Measurements from ENCODE around the gene ROBO1. TPM values are rescaled to one million over a fixed set of nuclear protein-coding genes. Genes with fewer than 3 reads are reported as not detected.
A peak's percentile ranks its signal among the peaks of the same experiment; 100 is the strongest.

The ROBO1 gene
- total and polyA plus RNA-seq, 2 of the 8 experiments (the other 6 are each of a cell fraction or from before 2014, with no cell fraction given) = 51.4 to 91.0 TPM

- Histone ChIP-seq H4K5ac (ENCODE audit: insufficient read length, low read depth, low read length) (no peak overlapping the region), H3K18ac (ENCODE audit: extremely low read depth, low read length) (no peak overlapping the region), H2AK5ac (ENCODE audit: low read depth, low read length) (no peak overlapping the region), H4K20me1 (replicated peaks in 1 of 2; ENCODE audit: control insufficient read depth in 1 of 2, insufficient read depth in 2 of 2, low read length in 2 of 2) (no peaks in the 10 kb centered on the region), H3K56ac (replicated peaks; ENCODE audit: insufficient read length, low read depth, low read length) (no peak overlapping the region), H2BK15ac (ENCODE audit: low read length) (no peak overlapping the region), H4K91ac (replicated peaks; ENCODE audit: insufficient read length, low read length) (no peak overlapping the region), H2BK120ac (replicated peaks; ENCODE audit: low read depth, low read length) (peak overlapping the region; percentile 33), H3K27me3 (replicated peaks in 1 of 4; ENCODE audit: control insufficient read depth in 3 of 4, extremely low read depth in 1 of 4, insufficient read depth in 3 of 4, low read length in 3 of 4) (no peaks in the 10 kb centered on the region), H4K8ac (ENCODE audit: extremely low read depth, insufficient read depth, low read length) (no peak overlapping the region), H3K14ac (ENCODE audit: insufficient read length) (no peak overlapping the region), H3K79me1 (ENCODE audit: low read depth, low read length) (no peaks in the 10 kb centered on the region), H3K4me1 (replicated peaks in 1 of 4; ENCODE audit: control insufficient read depth in 3 of 4, insufficient read depth in 4 of 4, low read length in 3 of 4) (no peaks in the 10 kb centered on the region; a peak in 1 of 7 replicates), H2BK12ac (ENCODE audit: low read depth, low read length) (no peak overlapping the region), H2BK5ac (ENCODE audit: low read depth, low read length) (no peak overlapping the region), H3K4me2 (ENCODE audit: insufficient read depth in 1 of 2, low read depth in 2 of 2, low read length in 2 of 2) (no peak overlapping the region), H3K79me2 (ENCODE audit: control insufficient read depth in 1 of 2, insufficient read depth in 2 of 2, low read length in 2 of 2) (no peaks in the 10 kb centered on the region), H3K36me3 (ENCODE audit: control insufficient read depth in 2 of 4, insufficient read depth in 4 of 4, low read length in 3 of 4) (no peaks in the 10 kb centered on the region), H3K23me2 (ENCODE audit: low read depth, low read length) (no peaks in the 10 kb centered on the region), H3K27ac (ENCODE audit: low read depth, low read length) (no peak overlapping the region), H3K4ac (replicated peaks; ENCODE audit: insufficient read length, low read depth, low read length) (no peak overlapping the region), H3K9me3 (ENCODE audit: insufficient read depth in 2 of 2, low read depth in 1 of 2, low read length in 1 of 2) (no peaks in the 10 kb centered on the region), H2AFZ (ENCODE audit: low read length) (no peak overlapping the region), H3K23ac (ENCODE audit: insufficient read length) (no peak overlapping the region), H3K4me3 (ENCODE audit: extremely low read depth in 1 of 4, insufficient read depth in 2 of 4, low read depth in 3 of 4, low read length in 4 of 4) (no peak overlapping the region), H2BK20ac (ENCODE audit: low read length) (no peak overlapping the region), H3K9ac (replicated peaks in 1 of 4; ENCODE audit: extremely low read depth in 1 of 4, low read depth in 3 of 4, low read length in 3 of 4) (no peak overlapping the region)
- DNase-seq (ENCODE audit: low read depth in 1 of 2, low spot score in 2 of 2) = no peak
- CTCF ChIA-PET (ENCODE audit: partially characterized antibody) = interaction anchor here (1.3 kb wide), 1 partner anchor 53 kb away, joined by 4 read pairs; no protein-coding TSS in a partner anchor
- 92% methylated on average over 7 of the region's 7 CpGs; no CpG with 5 or more reads in 1 of the 2 experiments for WGBS, 2 experiments (ENCODE audit: extremely low coverage in 1 of 2, insufficient coverage in 1 of 2, insufficient read length in 1 of 2, insufficient replicate concordance in 2 of 2, low coverage in 1 of 2, low lambda C conversion rate in 2 of 2, missing lambda C conversion rate in 1 of 2)
- POLR2A ChIA-PET (ENCODE audit: partially characterized antibody) = no interaction called here
- no peak for FAIRE-seq
- TF ChIP-seq TAF1 (IDR thresholded peaks at IDR 0.05; ENCODE audit: low read depth, low read length) (no peak), E2F6 (IDR thresholded peaks at IDR 0.05) (no peak), CHD1 (IDR thresholded peaks at IDR 0.05; ENCODE audit: low read depth, low read length) (no peak), SP2 (IDR thresholded peaks at IDR 0.05; ENCODE audit: low read length) (no peak), RAD21 (IDR thresholded peaks at IDR 0.05 in 1 of 2, conservative IDR thresholded peaks at IDR 0.05 in 1 of 2; ENCODE audit: low read depth in 2 of 2, low read length in 2 of 2) (no peak), TCF12 (IDR thresholded peaks at IDR 0.05; ENCODE audit: low read depth, low read length) (no peak), CTBP2 (IDR thresholded peaks at IDR 0.05; ENCODE audit: borderline replicate concordance, insufficient read depth, insufficient read length, low read length) (no peak), NANOG (IDR thresholded peaks at IDR 0.05; ENCODE audit: insufficient read depth, low read depth, low read length, poor library complexity, severe bottlenecking) (no peak), KDM4A (IDR thresholded peaks at IDR 0.05; ENCODE audit: low read depth, low read length, severe bottlenecking) (no peak), POU5F1 (IDR thresholded peaks at IDR 0.05; ENCODE audit: low read depth, low read length) (no peak), EZH2 (IDR thresholded peaks at IDR 0.05; ENCODE audit: low read depth, low read length, severe bottlenecking) (no peak)
Measured at GRCh38 chr3:79317551-79318518, 450.0 kb downstream of the ROBO1 start.
